H9 (cell line): ENCODE data around the gene TRIM2. TPM values are rescaled to one million over a fixed set of nuclear protein-coding genes. Genes with fewer than 3 reads are reported as not detected.

ENCODE experiments used
- DNase-seq: peaks from one replicate; pipeline ENCODE4 v3.0.0-alpha.2; 2017
- H2AFZ ChIP-seq: one replicate; pipeline ENCODE4 v1.6.1; 2013; ENCODE audit warnings: mild to moderate bottlenecking, low read length, control low read depth, moderate library complexity
- H2AK5ac ChIP-seq: 2 replicates; pipeline ENCODE4 v1.6.1; 2013; ENCODE audit warnings: low read length, control low read depth, mixed read lengths; ENCODE audit not compliant: insufficient read length
- H2BK120ac ChIP-seq: one replicate; pipeline ENCODE4 v1.6.1; 2013; ENCODE audit warnings: low read depth, mild to moderate bottlenecking, low read length, control low read depth, inconsistent platforms; ENCODE audit not compliant: poor library complexity, severe bottlenecking
- H2BK12ac ChIP-seq: 2 replicates; pipeline ENCODE4 v1.6.1; 2013; ENCODE audit warnings: low read length, control low read depth, mixed read lengths, low read depth; ENCODE audit not compliant: insufficient read length
- H2BK15ac ChIP-seq: 2 replicates; pipeline ENCODE4 v1.6.1; 2013; ENCODE audit warnings: low read depth, low read length, control low read depth
- H2BK20ac ChIP-seq: one replicate; pipeline ENCODE4 v1.6.1; 2013; ENCODE audit warnings: low read depth, mild to moderate bottlenecking, low read length, control low read depth, inconsistent platforms; ENCODE audit not compliant: poor library complexity, severe bottlenecking
- H2BK5ac ChIP-seq: 2 replicates; pipeline ENCODE4 v1.6.1; 2013; ENCODE audit warnings: low read length, control low read depth, mixed read lengths; ENCODE audit not compliant: insufficient read length
- H3K14ac ChIP-seq: 2 replicates; pipeline ENCODE4 v1.6.1; 2013; ENCODE audit warnings: low read length, control low read depth; ENCODE audit not compliant: insufficient read depth
- H3K18ac ChIP-seq: 2 replicates; pipeline ENCODE4 v1.6.1; 2013; ENCODE audit warnings: low read depth, mild to moderate bottlenecking, mixed read lengths, low read length, control low read depth; ENCODE audit not compliant: insufficient read length
- H3K23ac ChIP-seq: 2 replicates; pipeline ENCODE4 v1.6.1; 2013; ENCODE audit warnings: low read length, control low read depth, mixed read lengths, low read depth; ENCODE audit not compliant: insufficient read length
- H3K23me2 ChIP-seq: 2 replicates; pipeline ENCODE4 v1.6.1; 2013; ENCODE audit warnings: low read depth, mild to moderate bottlenecking, mixed read lengths, low read length, control low read depth; ENCODE audit not compliant: insufficient read length, poor library complexity, severe bottlenecking
- H3K27ac ChIP-seq: 2 replicates; pipeline ENCODE4 v1.5.1; 2013; ENCODE audit warnings: low read length, control low read depth, mixed read lengths, low read depth; ENCODE audit not compliant: insufficient read length
- H3K27me3 ChIP-seq: 2 replicates; pipeline ENCODE4 v1.6.1; 2013; ENCODE audit warnings: low read length, control low read depth, inconsistent platforms; ENCODE audit not compliant: insufficient read depth
- H3K4ac ChIP-seq: 2 replicates; pipeline ENCODE4 v1.6.1; 2013; ENCODE audit warnings: low read depth, mild to moderate bottlenecking, control low read depth, inconsistent platforms, low read length, moderate library complexity
- H3K4me1 ChIP-seq: 2 replicates; pipeline ENCODE4 v1.6.1; 2013; ENCODE audit warnings: low read length, control low read depth, inconsistent platforms; ENCODE audit not compliant: insufficient read depth
- H3K4me2 ChIP-seq: 2 replicates; pipeline ENCODE4 v1.6.1; 2013; ENCODE audit warnings: low read length, control low read depth, mixed read lengths; ENCODE audit not compliant: insufficient read length, insufficient read depth
- H3K56ac ChIP-seq: 2 replicates; pipeline ENCODE4 v1.6.1; 2013; ENCODE audit warnings: low read depth, mild to moderate bottlenecking, mixed read lengths, low read length, control low read depth; ENCODE audit not compliant: insufficient read length
- H3K79me1 ChIP-seq: 2 replicates; pipeline ENCODE4 v1.6.1; 2013; ENCODE audit warnings: low read depth, mild to moderate bottlenecking, moderate library complexity, low read length, control low read depth, inconsistent platforms; ENCODE audit not compliant: insufficient read depth, poor library complexity, severe bottlenecking
- H3K79me2 ChIP-seq: 2 replicates; pipeline ENCODE4 v1.6.1; 2013; ENCODE audit warnings: low read length, control low read depth, inconsistent platforms; ENCODE audit not compliant: insufficient read depth
- H3K9ac ChIP-seq: 2 replicates; pipeline ENCODE4 v1.6.1; 2013; ENCODE audit warnings: low read length, control low read depth, mixed read lengths; ENCODE audit not compliant: insufficient read length; ENCODE audit errors: extremely low read depth
- H3K9me3 ChIP-seq: one replicate; pipeline ENCODE4 v1.6.1; 2013; ENCODE audit warnings: low read depth, low read length, inconsistent platforms; ENCODE audit not compliant: control insufficient read depth
- H3T11ph ChIP-seq: one replicate; pipeline ENCODE4 v1.6.1; 2013; ENCODE audit warnings: mild to moderate bottlenecking, low read length, control low read depth, inconsistent platforms
- H4K20me1 ChIP-seq: one replicate; pipeline ENCODE4 v1.6.1; 2013; ENCODE audit not compliant: control insufficient read depth, insufficient read length, insufficient read depth
- H4K5ac ChIP-seq: 2 replicates; pipeline ENCODE4 v1.6.1; 2013; ENCODE audit warnings: low read depth, mild to moderate bottlenecking, mixed read lengths, low read length, control low read depth; ENCODE audit not compliant: insufficient read length
- H4K8ac ChIP-seq: replicated peaks from 2 replicates; pipeline ENCODE4 v1.6.1; 2013; ENCODE audit warnings: low read length, control low read depth, mixed read lengths, low read depth; ENCODE audit not compliant: insufficient read length
- H4K91ac ChIP-seq: 2 replicates; pipeline ENCODE4 v1.6.1; 2013; ENCODE audit warnings: low read depth, mild to moderate bottlenecking, moderate library complexity, mixed read lengths, low read length, control low read depth; ENCODE audit not compliant: insufficient read length
- H3K27ac Mint-ChIP-seq, 3 experiments: 2 replicates in 2 of 3; 3 replicates in 1 of 3; pipeline ENCODE4 v1.8.0; 2020 to 2021; ENCODE audit warnings: mixed read lengths in 3 of 3, mild to moderate bottlenecking in 1 of 3, moderate library complexity in 1 of 3
- H3K27me3 Mint-ChIP-seq: 2 replicates; pipeline ENCODE4 v1.8.0; 2021; ENCODE audit warnings: low read depth, mild to moderate bottlenecking, moderate library complexity, mixed read lengths
- H3K36me3 Mint-ChIP-seq, 3 experiments: 2 replicates in 2 of 3; 3 replicates in 1 of 3; pipeline ENCODE4 v1.8.0; 2020 to 2021; ENCODE audit warnings: low read depth in 3 of 3, mixed read lengths in 3 of 3; ENCODE audit not compliant: insufficient read depth in 1 of 3
- H3K4me1 Mint-ChIP-seq, 2 experiments: 2 replicates each; pipeline ENCODE4 v1.8.0; 2020; ENCODE audit warnings: mixed read lengths in 2 of 2
- H3K4me3 Mint-ChIP-seq, 2 experiments: 2 replicates in 1 of 2; 3 replicates in 1 of 2; pipeline ENCODE4 v1.8.0; 2020 to 2021; ENCODE audit warnings: mild to moderate bottlenecking in 2 of 2, mixed read lengths in 2 of 2, moderate library complexity in 1 of 2
- H3K9me3 Mint-ChIP-seq, 2 experiments: 2 replicates in 1 of 2; 3 replicates in 1 of 2; pipeline ENCODE4 v1.8.0; 2020; ENCODE audit warnings: mild to moderate bottlenecking in 2 of 2, mixed read lengths in 2 of 2, moderate library complexity in 1 of 2
- CTCF ChIP-seq: fragments of 200-600 bp; sonication (generic); conservative IDR thresholded peaks from 3 replicates; pipeline ENCODE4 v1.8.0; 2021; ENCODE audit warnings: antibody characterized with exemption, mild to moderate bottlenecking
- WGBS: extraction: QIAGEN DNeasy Blood & Tissue Kit; methylation state at CpG from one replicate; pipeline ENCODE4 v1.1.7; 2013; ENCODE audit warnings: missing lambda C conversion rate, low lambda C conversion rate, mixed read lengths; ENCODE audit not compliant: insufficient read length; ENCODE audit errors: extremely low coverage; 5-methylcytosine and 5-hydroxymethylcytosine counted together
- total RNA-seq: library from RNA; stranded (reverse); gene quantifications from 2 replicates; pipeline ENCODE4 v1.2.1, GENCODE V29; 2021

TRIM2 gene
- total RNA-seq, 1 experiment from 2014 or later: 28.9 TPM

GRCh38 chr4:153255233-153255632 lies 51.0 kb downstream of the TRIM2 start:
- Histone ChIP-seq H2BK20ac (no peak overlapping the region), H3K4me1 (peaks cover 8% of the 10 kb centered on the region), H3K27me3 (no peaks in the 10 kb centered on the region), H2BK5ac (no peak overlapping the region), H3K9me3 (no peaks in the 10 kb centered on the region), H2AFZ (no peak overlapping the region), H3K18ac (no peak overlapping the region), H4K20me1 (no peaks in the 10 kb centered on the region), H4K91ac (no peak overlapping the region), H3K79me2 (no peaks in the 10 kb centered on the region), H3K14ac (no peak overlapping the region), H2BK12ac (no peak overlapping the region), H3K23ac (no peak overlapping the region), H4K5ac (no peak overlapping the region), H3K9ac (no peak overlapping the region), H2BK120ac (no peak overlapping the region), H2AK5ac (no peak overlapping the region), H3K56ac (no peak overlapping the region), H3K23me2 (peaks cover 10% of the 10 kb centered on the region), H3K4ac (no peak overlapping the region), H2BK15ac (no peak overlapping the region), H3K27ac (no peak overlapping the region), H3T11ph (no peak overlapping the region), H3K4me2 (no peak overlapping the region), H3K79me1 (no peaks in the 10 kb centered on the region), H4K8ac (no peak overlapping the region)
- no peaks in the 10 kb centered on the region for H3K27me3 Mint-ChIP-seq
- no peak overlapping the region for H3K27ac Mint-ChIP-seq
- TF ChIP-seq CTCF: no peak
- no peak for DNase-seq
- peaks cover 30 to 32% of the 10 kb centered on the region in 2 experiments for H3K4me1 Mint-ChIP-seq
- WGBS: no CpG with 5 or more reads among the region's 3 CpGs
- H3K9me3 Mint-ChIP-seq: no peaks in the 10 kb centered on the region
- H3K4me3 Mint-ChIP-seq: no peak overlapping the region
- no peaks in the 10 kb centered on the region for H3K36me3 Mint-ChIP-seq
